Adipose tissue (tissue), 3 donors: ENCODE data around the gene OPCML. TPM values are rescaled to one million over a fixed set of nuclear protein-coding genes. Genes with fewer than 3 reads are reported as not detected.

Experiments
- H3K27ac ChIP-seq: one replicate; pipeline ENCODE4 v1.5.1; 2013; ENCODE audit warnings: low read depth, low read length
- WGBS, 3 donors: extraction: QIAGEN DNeasy Blood & Tissue Kit; methylation state at CpG; one replicate each; pipeline ENCODE4 v1.1.7; 2013; 5-methylcytosine and 5-hydroxymethylcytosine counted together
- polyA plus RNA-seq, 3 donors: library from polyadenylated mRNA; stranded (reverse); fragments of 200-250 nt; gene quantifications; one replicate each; pipeline ENCODE4 v1.2.3, GENCODE V29; 2013
- donor health status: healthy with polysubstance abuse.
- donor health status: Bipolar disorder and iron deficiency.
- donor health status: healthy.

OPCML gene
- polyA plus RNA-seq, 3 donors, result 0.01 to 0.04 TPM; not detected in 1

DNA sequence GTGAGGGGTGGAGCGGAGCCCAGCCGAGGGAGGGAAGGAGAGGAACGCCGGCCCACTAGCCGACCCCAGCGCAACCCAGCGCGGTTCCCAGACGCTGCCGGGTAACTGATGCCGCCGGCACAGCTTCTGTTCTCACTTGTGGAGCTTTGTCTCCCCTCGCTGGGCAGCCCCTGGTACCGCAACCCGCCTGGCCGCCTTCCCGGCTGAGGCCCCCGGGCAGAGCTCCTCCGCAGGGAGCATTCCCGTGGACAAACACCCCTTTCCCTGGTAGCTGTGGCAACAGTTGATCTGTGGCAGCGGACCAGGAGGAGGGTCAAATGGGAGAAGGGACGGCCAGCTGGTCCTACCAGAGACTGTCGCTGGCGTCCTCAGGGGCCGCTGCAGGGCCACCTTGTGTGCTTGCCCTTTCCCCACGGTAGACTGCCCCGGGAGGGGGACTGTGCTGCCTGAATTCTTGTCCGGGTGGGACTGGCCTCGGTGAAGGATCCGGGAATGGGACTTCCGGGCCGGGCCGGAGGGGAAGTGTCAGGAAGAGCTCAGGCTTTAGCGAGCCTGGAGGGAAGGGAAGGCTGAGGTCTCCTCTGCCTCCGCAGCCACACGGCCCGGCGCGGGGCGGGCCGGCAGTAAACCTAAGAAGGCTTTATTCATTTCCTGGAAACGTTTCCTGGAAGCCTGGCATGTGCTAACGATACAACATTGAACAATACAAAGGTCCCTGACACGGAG is 468.0 kb downstream of the OPCML start:
- H3K27ac ChIP-seq, result no peak overlapping the region
- 1 to 2% (median 1%) methylated on average over 40 to 44 of the region's 44 CpGs for WGBS, 3 donors

DNA sequence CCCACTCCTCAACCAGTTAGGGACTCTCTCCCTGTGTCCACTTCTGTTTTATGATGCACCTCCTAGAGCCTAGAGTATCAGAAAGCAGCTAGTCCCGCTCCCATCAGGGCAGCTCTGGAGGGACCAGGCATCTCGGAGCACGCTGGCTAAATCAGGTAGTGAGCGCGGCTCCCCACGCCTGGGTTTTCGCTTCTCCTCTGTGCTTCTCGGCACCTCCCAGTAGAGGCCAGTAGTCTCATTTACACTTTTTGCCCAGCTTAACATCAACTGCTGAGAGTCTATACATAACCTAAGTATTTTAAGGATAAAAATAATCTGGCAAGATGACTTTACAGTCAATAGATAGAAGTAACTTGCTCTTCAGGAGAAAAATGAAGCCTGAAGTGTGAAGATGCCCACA is 473.8 kb downstream of the OPCML start:
- WGBS, 3 donors, result 37 to 60% (median 57%) methylated on average over 8 of the region's 8 CpGs
- no peak overlapping the region for H3K27ac ChIP-seq

DNA sequence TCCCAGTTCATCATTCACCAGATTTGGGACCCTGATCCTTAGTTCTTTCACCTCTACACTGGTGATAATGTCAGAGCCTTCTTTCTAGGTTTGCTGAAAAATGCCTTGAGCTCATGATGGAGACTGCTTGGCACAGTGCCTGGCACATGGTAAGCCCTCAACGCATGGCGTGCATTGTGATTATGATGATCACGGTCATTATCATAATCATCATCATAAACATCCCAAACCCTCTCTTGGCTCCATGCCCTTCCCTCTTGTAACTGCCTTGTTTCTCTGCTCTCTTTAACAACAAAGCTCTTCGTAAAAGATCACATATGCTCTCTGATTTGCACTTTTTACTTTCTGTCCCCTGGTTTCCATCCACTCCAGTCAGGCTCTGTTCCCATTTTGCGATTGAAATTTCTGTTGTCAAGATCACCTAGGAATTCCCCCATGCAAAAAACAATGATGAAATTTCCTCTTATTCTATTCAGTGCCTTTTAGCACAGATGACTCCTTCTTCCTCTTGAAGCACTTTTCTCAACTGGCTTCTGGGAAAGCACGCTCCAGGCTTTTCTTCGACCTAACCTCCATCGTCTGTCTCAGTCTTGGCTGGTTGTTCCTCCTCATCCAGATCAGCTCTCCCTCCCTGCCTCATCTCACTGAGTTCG is 479.1 kb downstream of the OPCML start:
- WGBS, 3 donors, result 59 to 78% (median 64%) methylated on average over 9 of the region's 9 CpGs
- H3K27ac ChIP-seq, result no peak overlapping the region

DNA sequence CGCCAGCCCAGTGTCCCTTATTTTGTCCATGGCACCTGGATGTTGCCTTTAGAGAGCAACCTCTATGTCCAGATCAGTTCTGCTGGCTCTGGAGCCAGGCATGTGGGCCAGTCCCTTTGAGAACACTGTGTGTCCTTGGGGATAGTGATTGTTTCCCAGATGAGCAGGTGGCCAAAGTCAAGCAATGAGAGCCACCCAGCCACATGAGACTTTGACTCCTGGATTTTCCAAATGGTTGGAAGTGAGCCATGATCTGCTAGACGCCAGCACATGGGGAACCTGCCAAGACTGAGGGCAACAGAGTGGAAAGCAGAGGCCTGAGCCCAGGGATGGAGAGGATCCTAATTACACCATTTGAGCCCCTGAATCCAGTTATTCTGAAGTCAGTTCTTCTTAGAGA is 479.8 kb downstream of the OPCML start:
- WGBS, 3 donors, result 53 to 62% (median 61%) methylated on average over 2 of the region's 2 CpGs
- no peak overlapping the region for H3K27ac ChIP-seq

DNA sequence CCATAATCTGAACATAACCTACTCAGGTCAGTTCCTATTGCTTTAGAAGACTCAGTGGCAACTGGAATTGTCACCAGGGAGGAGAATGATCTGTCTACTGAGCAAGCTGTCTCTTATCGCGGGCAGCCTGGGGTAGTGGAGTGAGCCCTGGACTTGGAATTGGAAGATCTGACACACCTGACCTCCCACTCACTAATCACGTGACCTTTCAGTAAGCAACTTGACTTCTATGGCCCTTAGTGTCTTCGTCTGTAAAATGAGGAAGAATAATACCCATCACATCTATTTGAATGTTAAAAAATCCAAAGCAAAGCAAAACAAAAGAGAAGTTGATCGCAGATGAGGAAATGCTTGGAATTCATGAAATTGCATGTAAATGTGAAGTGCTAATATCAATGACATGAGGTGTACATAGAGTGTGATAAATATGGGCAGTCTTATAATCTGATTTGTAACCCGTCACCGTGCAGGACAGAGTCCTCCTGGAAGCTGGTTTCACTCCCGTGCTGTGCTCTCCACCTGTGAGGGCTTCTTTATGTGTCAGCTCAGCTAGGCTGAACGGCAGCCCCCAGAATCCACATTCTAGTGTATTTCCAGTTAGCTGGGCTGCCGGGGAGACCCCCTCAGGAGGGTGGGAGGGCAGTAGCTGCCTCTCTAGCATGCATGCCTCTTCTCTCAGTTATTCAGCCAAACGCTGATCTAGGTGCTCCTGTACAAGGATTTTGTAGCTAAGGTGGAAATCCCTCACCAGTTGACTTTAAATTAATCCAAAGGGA is 482.9 kb downstream of the OPCML start:
- WGBS, 3 donors, result 42 to 58% (median 56%) methylated on average over 11 of the region's 11 CpGs
- no peak overlapping the region for H3K27ac ChIP-seq

DNA sequence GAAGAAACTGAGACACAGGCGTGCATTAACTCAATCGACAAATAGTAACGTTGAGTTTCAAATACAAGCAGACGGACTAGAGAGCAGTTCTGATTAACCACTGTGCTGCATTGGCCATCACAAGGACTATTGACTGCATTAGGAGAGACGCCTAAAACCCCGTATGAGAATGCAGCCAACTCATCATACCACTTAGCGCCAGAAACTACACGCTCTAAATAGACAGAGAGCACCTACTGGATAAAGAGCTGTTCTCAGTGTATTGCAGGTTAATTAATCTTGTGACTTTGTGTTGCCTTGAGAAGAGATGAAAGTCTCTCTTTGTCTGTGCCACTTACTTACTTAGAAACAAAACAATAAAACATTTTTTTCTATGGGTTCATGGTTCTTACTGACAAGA is 484.0 kb downstream of the OPCML start:
- H3K27ac ChIP-seq, result no peak overlapping the region
- WGBS, 3 donors, result 74 to 89% (median 76%) methylated on average over 8 of the region's 8 CpGs

DNA sequence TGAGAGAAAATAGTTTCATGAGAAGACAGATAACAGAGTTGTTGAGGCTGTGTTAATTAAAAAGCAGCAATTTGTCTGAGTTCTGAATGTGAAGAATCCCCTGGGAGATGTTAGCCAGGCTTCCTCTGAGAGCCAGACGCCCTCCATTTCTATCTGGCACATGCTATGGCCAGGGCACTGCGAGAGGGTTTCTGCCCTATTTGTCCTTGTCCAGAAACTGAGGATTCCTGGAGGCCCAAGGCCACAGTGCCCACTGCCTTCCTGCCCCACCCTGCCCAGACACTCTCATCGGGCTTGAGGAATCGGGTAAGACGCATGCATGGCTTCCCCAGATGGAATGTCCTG is 484.6 kb downstream of the OPCML start:
- no peak overlapping the region for H3K27ac ChIP-seq
- WGBS, 3 donors, result 39 to 54% (median 44%) methylated on average over 5 of the region's 5 CpGs

DNA sequence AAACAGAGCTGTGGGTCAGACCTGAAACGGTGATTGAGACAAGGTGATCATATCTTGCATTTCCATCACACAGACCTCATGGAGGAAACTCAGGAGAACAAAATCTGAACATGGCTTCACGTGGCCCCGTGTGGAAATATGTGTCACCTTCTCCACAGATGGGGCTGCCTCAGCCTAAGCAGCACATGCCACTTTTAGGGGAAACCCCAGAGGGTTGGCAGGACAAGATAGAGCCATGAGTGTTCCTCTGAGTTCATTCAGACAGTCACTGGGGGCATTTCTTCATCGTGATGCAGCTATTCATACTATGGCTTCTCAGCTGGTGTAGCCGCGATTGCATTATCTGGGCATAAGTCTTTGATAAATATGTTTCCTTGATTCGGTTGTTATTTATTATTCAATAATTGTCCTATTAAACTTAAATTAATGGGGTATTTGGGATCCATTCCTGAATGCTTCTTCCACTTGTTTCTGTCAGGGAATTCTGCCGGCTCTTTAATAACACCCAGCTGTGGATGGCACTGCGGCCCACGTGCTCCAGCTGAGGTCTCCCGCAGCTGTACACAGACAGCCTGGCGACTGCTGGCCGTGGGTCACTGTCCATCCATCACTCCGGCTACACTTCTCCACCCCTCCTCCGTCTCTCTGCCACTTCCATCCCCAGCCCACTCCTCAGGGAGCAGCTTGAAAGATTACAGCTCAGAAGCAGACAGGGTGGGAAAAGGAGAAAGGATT is 485.1 kb downstream of the OPCML start:
- 43 to 50% (median 46%) methylated on average over 15 of the region's 15 CpGs for whole genome bisulfite sequencing, 3 donors
- no peak overlapping the region for H3K27ac ChIP-seq

DNA sequence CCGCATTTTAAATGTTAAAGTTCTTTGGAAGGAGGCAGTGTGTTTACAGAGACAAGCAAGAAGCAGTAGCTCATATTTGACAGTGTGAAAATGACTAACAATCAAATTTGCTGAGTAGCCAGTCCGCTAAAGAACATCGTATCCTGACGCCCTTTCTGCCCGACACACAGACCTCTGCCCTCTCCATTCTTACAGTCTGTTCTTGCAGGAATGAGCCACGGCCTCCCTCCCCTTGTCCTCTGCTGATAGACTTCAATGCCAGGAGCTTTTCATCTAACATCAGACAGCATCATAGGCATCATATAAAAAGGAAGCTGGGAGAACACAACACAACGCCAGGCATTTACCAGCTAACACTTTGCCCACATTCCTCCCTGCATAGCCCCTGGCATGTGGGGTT is 486.0 kb downstream of the OPCML start:
- H3K27ac ChIP-seq, result no peak overlapping the region
- 61 to 67% (median 66%) methylated on average over 7 of the region's 7 CpGs for WGBS, 3 donors

DNA sequence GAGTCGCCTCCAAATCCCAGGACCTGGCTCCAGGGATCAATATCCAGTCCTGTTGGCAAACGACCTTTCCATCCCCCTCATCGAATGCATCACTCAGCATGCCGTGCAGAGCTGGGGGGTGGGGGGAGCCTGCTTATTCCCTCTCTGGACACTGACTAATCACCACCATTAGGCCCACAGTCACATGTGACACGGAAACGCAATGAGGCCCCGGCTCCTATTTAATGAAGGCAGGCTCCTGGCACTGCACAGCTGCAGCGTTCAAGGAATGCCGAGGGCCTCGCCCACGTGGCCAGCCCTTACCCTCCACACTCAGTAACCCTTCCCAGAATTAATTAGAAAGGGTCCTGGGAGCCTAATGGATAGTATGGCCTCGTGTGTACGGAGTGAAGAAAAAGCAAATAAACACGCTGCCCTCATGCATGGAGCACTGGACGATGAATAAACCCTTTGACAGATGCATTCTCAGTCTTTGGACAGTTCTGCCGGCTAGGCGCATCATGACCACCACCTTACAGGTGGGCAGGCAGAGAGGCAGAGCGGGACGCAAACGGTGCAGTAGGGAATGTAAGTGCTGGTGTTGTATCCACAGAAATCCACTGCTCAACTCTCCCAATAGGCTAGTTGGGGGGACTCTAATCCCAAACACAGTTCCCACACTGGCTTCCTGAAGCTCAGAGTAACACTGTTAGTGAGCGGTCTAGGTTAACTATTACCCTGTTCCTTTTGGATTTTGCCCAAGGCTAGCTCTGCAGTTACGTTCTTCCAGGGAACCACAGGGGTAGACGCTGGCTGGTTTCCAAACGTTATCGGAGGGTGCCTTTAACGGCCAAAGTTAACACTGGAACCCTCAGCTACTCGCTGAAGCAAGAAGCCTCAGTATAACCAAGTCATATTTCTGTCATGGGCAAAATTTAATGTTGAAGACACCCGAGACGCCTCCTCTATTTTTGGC is 490.1 kb downstream of the OPCML start:
- no peak overlapping the region for H3K27ac ChIP-seq
- 27 to 73% (median 67%) methylated on average over 29 of the region's 29 CpGs for WGBS, 3 donors

DNA sequence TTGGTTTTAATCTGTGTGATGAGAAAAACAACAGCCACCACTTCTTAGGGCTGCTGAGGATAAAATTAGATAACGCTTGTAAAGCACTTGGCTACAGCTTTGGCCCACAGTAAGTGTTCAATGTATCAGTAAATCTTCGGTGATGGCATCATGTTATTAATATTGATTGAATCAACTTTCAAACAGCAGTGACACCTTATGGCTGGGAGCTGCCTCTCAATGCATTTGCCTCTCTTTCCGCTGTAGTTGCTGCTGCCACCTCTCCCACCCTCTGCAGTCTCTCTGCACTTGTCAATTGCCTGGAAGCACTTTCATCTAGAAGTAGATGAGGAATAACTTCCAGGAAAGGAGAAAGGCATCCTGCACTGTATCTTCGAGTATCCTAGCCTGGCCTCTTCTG is 491.1 kb downstream of the OPCML start:
- no peak overlapping the region for H3K27ac ChIP-seq
- WGBS, 3 donors, result 58 to 65% (median 63%) methylated on average over 4 of the region's 4 CpGs

DNA sequence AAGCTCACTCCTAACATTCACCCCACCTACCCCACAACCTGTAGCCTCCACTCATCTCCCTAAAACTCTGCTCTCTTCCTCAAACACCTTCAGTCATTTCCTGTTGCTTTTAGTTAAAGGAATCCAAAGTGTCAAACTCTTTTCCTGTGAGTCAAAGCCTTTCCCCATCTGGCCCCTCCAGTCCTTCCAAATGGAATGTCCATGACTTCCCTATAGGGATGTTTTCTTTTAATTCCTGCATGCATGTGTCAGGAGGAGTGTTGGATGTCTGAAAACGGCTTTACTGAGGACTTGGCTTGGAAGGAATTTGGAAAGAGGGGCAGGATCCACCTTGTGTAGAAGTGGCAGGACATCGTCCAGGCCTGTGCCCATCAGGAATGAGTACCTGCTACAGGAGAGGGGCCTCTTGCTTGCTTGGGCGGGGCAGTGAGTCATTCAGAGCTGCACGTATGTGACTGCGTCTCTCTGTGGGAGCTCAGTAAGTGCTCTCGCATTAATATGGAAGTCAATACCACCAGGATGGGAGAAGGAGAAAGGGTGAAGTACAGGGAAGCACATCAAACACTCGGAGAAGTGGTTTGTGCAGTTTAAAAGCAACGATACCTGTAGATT is 491.9 kb downstream of the OPCML start:
- 46 to 66% (median 46%) methylated on average over 8 of the region's 8 CpGs for WGBS, 3 donors
- no peak overlapping the region for H3K27ac ChIP-seq

DNA sequence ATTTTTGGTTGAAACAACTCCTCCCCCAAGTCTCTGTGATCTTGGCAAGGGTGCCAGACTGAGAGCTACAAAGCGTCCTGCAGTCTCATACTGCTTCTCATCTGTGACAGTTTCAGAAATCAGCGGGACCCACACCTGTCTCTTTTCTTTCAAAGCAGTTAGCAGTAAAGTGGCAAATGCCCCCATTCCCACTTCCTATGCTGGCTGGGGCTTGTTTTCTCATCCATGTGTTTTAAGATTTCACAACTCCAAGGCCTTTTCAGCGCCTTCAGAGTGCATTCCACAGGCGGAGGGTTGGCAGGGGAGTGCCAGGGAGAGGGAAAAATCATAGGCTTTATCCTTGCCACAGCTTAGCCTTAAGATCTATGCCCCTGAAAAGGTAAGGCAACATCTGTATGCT is 493.5 kb downstream of the OPCML start:
- H3K27ac ChIP-seq, result no peak overlapping the region
- whole genome bisulfite sequencing, 3 donors, result 30 to 35% (median 31%) methylated on average over 4 of the region's 4 CpGs

DNA sequence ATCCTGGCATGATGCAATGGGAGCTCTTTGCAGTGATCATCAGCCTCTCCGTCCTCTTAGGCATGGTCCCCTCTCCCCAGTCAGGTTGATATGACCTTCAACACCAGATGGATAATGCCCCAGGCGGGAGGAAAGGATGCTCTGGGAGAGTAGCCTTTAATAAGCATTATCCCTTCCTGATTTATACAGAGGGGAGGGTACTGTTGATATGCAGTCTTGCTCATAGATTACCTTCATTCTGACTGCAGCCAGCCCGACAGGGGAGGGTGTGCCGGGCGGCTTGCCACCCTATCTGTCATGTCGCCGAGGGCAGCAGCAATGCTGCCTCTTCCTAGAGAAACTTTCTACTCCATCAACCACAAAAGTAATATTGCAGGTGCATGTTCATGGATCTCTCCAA is 497.4 kb downstream of the OPCML start:
- H3K27ac ChIP-seq, result no peak overlapping the region
- WGBS, 3 donors, result 67 to 82% (median 81%) methylated on average over 7 of the region's 7 CpGs

DNA sequence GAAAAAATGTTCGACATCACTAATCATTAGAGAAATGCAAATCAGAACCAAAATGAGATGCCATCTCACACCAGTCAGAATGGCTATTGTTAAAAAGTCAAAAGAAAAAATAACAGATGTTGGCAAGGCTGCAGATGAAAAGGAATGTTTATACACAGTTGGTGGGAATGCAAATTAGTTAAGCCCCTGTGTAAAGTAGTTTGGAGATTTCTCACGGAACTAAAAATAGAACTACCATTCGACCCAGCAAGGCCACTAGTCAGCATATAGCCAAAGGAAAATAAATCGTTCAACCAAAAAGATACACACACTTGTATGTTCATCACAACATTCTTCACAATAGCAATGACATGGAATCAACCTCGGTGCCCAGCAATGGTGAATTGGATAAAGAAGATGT is 503.2 kb downstream of the OPCML start:
- no peak overlapping the region for H3K27ac ChIP-seq
- WGBS, 3 donors, result 51 to 60% (median 59%) methylated on average over 5 of the region's 5 CpGs

DNA sequence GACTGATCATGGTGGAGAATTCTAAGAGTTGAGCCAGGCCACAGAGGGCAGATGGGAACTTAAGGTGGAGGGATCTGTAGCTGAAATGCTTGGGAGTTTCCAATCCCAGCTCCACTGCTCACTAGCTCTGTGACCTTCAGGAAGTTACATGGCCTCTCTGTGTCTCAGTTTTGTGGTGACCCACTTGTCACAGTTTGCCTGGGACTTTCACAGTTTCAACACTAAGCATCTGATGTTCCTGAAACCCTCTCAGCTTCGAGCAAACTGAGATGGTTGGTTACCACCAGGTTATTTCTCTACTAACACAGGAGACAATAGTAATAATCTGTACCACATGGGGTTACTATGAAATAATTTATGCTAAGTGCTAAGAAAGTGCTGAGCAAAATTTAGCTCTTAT is 505.3 kb downstream of the OPCML start:
- no peak overlapping the region for H3K27ac ChIP-seq
- 72 to 91% (median 86%) methylated on average over 1 of the region's 1 CpG for WGBS, 3 donors

DNA sequence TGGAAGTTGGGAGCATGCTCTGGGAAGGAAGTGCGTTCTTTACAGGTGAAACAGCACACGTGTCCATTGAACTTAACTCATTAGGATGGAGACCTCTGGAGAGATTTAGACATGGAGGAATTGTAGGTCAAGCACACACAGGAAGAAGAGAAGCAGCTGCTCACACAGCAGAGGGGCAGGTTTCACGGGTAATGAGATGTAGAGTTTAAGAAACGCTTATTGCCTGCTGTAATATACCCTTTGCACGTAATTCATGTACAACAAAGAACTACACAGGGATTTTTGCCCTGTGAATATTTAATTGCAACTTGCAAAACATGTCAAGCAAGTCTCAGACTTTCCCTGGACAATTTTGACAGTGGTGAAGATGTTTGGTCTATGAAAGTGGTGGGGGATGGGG is 508.0 kb downstream of the OPCML start:
- WGBS, 3 donors, result 55 to 63% (median 59%) methylated on average over 5 of the region's 5 CpGs
- H3K27ac ChIP-seq, result no peak overlapping the region
